GM12878 (cell line): ENCODE results near the gene PPDPF. TPM values are rescaled to one million over a fixed set of nuclear protein-coding genes. Genes with fewer than 3 reads are reported as not detected.

Experiments used
- ATAC-seq: fragments of 200-7000 bp; cut with Tn5 transposase; 3 replicates; pipeline ENCODE4 v1.9.1; 2020; ENCODE audit warnings: mild to moderate bottlenecking, moderate library complexity
- BruUV-seq: library from RNA; stranded (reverse); fragments of 400-500 nt; replicated peaks from 2 replicates; lab custom pipeline; 2021; lab: Mats Ljungman, UMichigan
- CTCF ChIA-PET: fragments of 300-600 bp; sonication (Branson Sonifier 250); formaldehyde crosslinking; extraction: SDS; loops from one replicate; lab custom pipeline; 2021; ENCODE audit warnings: inconsistent platforms; lab: Yijun Ruan, JAX
- POLR2A ChIA-PET: fragments of 350-600 bp; formaldehyde crosslinking; extraction: SDS; loops from one replicate; lab custom pipeline; 2021; ENCODE audit warnings: inconsistent platforms; lab: Charles Lee
- RAD21 ChIA-PET: fragments of 300-600 bp; sonication (Branson Sonifier 250); formaldehyde crosslinking; loops from one replicate; lab custom pipeline; 2023; ENCODE audit warnings: antibody characterized with exemption; ENCODE audit not compliant: unreplicated experiment; lab: Charles Lee
- SMC1A ChIA-PET: fragments of 300-600 bp; sonication (Branson Sonifier 250); formaldehyde crosslinking; loops from one replicate; lab custom pipeline; 2023; ENCODE audit not compliant: unreplicated experiment, uncharacterized antibody; lab: Charles Lee
- DNase-seq: peaks from one replicate; pipeline ENCODE4 v3.0.0-alpha.2; 2011; ENCODE audit warnings: low read depth, low spot score
- FAIRE-seq: peaks from 3 replicates; lab custom pipeline; 2011; peaks lifted over from hg19 to GRCh38; lab: Jason Lieb, UNC
- H2AFZ ChIP-seq: 2 replicates; pipeline ENCODE4 v1.6.0; 2011; ENCODE audit warnings: low read depth, low read length, control low read depth; ENCODE audit not compliant: control insufficient read depth
- H3K27ac ChIP-seq: 2 replicates; pipeline ENCODE4 v1.5.1; 2011; ENCODE audit warnings: control low read depth; ENCODE audit not compliant: control insufficient read depth, insufficient read depth
- H3K27me3 ChIP-seq, 2 experiments: replicated peaks in 1 of 2; 2 replicates each; pipeline versions ENCODE4 v1.6.0 to v1.6.1; 2011; ENCODE audit warnings: low read length in 1 of 2; ENCODE audit not compliant: control insufficient read depth in 2 of 2, insufficient read depth in 2 of 2
- H3K36me3 ChIP-seq, 2 experiments: 2 replicates each; pipeline ENCODE4 v1.5.1; 2011; ENCODE audit warnings: low read length in 1 of 2; ENCODE audit not compliant: control insufficient read depth in 2 of 2, insufficient read depth in 2 of 2
- H3K4me1 ChIP-seq: 2 replicates; pipeline ENCODE4 v1.6.1; 2011; ENCODE audit warnings: mild to moderate bottlenecking, low read length, moderate library complexity, mixed read lengths; ENCODE audit not compliant: control insufficient read depth, insufficient read depth
- H3K4me2 ChIP-seq: 2 replicates; pipeline ENCODE4 v1.6.0; 2011; ENCODE audit warnings: control low read depth; ENCODE audit not compliant: control insufficient read depth, insufficient read depth
- H3K4me3 ChIP-seq: fragments of 200-600 bp; sonication (generic); 2 replicates; pipeline ENCODE4 v1.5.1; 2016
- H3K79me2 ChIP-seq: 2 replicates; pipeline ENCODE4 v1.6.0; 2011; ENCODE audit warnings: low read length; ENCODE audit not compliant: control insufficient read depth, insufficient read depth
- H3K9ac ChIP-seq: 2 replicates; pipeline ENCODE4 v1.8.0; 2011; ENCODE audit warnings: low read length, control low read depth, mixed read lengths; ENCODE audit not compliant: control insufficient read depth, insufficient read depth
- H3K9me3 ChIP-seq: replicated peaks from 3 replicates; pipeline ENCODE4 v1.5.1; 2011; ENCODE audit warnings: mild to moderate bottlenecking, low read length; ENCODE audit not compliant: control insufficient read depth, insufficient read depth
- H4K20me1 ChIP-seq: 2 replicates; pipeline ENCODE4 v1.6.0; 2011; ENCODE audit not compliant: control insufficient read depth, insufficient read depth
- ATF3 ChIP-seq: IDR thresholded peaks from 2 replicates; pipeline ENCODE4 v1.6.1; 2011; ENCODE audit warnings: low read depth, mild to moderate bottlenecking, low read length, moderate library complexity, borderline replicate concordance; ENCODE audit errors: extremely low read depth
- STAT3 ChIP-seq: IDR thresholded peaks from 2 replicates; pipeline ENCODE4 v1.6.1; 2011; ENCODE audit warnings: low read depth, low read length, improper control_type of control experiment
- ZNF592 ChIP-seq: fragments of 450-650 bp; IDR thresholded peaks from 2 replicates; pipeline ENCODE4 v1.6.1; 2017; ENCODE audit warnings: mild to moderate bottlenecking, moderate library complexity
- WGBS: methylation state at CpG from one replicate; pipeline ENCODE4 v1.1.6; 2016; ENCODE audit warnings: low lambda C conversion rate; ENCODE audit not compliant: insufficient replicate concordance, insufficient coverage; ENCODE audit errors: missing lambda C conversion rate; 5-methylcytosine and 5-hydroxymethylcytosine counted together
- in situ Hi-C: fragments of 300-500 bp; cut with MboI; formaldehyde crosslinking; loops from 9 replicates; pipeline ENCODE4 v1.14.3; 2018; ENCODE audit warnings: mixed read lengths
- intact Hi-C: fragments of 100-400 bp; cut with micrococcal nuclease; formaldehyde crosslinking; loops from one replicate; pipeline ENCODE4 v1.14.2; 2022; ENCODE audit not compliant: unreplicated experiment
- polyA plus RNA-seq, 11 experiments: library from polyadenylated mRNA; depleted of rRNA in 4 of 11; unstranded in 6 of 11; stranded (reverse) in 5 of 11; fragments of >200 nt; fragmentation: Nextera tagmentation in 4 of 11; fragmentation: Illumina TruSeq in 1 of 11; extraction: Ambion mirVana in 4 of 11; extraction: Trizol in 1 of 11; gene quantifications; 1 replicate in 1 of 11; 2 replicates in 10 of 11; pipeline versions ENCODE4 v1.2.1 to v1.2.3, GENCODE V29; 2011 to 2016; ENCODE audit warnings: inconsistent platforms in 2 of 11, missing spikeins in 2 of 11, low read depth in 1 of 11
- total RNA-seq, 4 experiments: library from RNA; depleted of rRNA in 3 of 4; stranded (reverse); fragments of >200 nt in 3 of 4; fragmentation: Illumina TruSeq in 1 of 4; extraction: Trizol in 1 of 4; gene quantifications; 2 replicates each; pipeline versions ENCODE4 v1.2.1 to v1.2.3, GENCODE V29; 2013 to 2021
- TF ChIP-seq, protein P1 (sequence below): fragments of 450-650 bp; formaldehyde crosslinking; IDR thresholded peaks from 2 replicates; pipeline ENCODE4 v1.4.0; 2022; ENCODE audit warnings: mild to moderate bottlenecking, moderate library complexity

The PPDPF gene
- total and polyA plus RNA-seq, 10 of the 15 experiments (the other 5 are each of a cell fraction or from before 2014, with no cell fraction given): 0.32 to 154 (median 22.8) TPM

- TF ChIP-seq ZNF592: no peak
- no peak for TF ChIP-seq STAT3
- TF ChIP-seq, all 136 proteins: peak for 0
Observed at GRCh38 chr20:63509088-63509564, 11.4 kb upstream of the PPDPF start (continued).

GRCh38 chr20:63513207-63513606 lies 7.4 kb upstream of the PPDPF start:
- Histone ChIP-seq H3K27ac (no peak overlapping the region), H3K36me3 (no peaks in the 10 kb centered on the region), H3K27me3 (no peaks in the 10 kb centered on the region; a peak in 1 of 4 replicates), H4K20me1 (no peaks in the 10 kb centered on the region), H3K4me1 (no peaks in the 10 kb centered on the region), H3K4me3 (no peak overlapping the region), H3K9ac (no peak overlapping the region), H3K4me2 (no peak overlapping the region), H2AFZ (no peak overlapping the region), H3K79me2 (no peaks in the 10 kb centered on the region), H3K9me3 (peaks cover 2% of the 10 kb centered on the region; the same call in 1 of the 3 replicates)
- intact Hi-C loops (no loop called here), in situ Hi-C loops (no loop called here)
- TF ChIP-seq, protein P1, sequence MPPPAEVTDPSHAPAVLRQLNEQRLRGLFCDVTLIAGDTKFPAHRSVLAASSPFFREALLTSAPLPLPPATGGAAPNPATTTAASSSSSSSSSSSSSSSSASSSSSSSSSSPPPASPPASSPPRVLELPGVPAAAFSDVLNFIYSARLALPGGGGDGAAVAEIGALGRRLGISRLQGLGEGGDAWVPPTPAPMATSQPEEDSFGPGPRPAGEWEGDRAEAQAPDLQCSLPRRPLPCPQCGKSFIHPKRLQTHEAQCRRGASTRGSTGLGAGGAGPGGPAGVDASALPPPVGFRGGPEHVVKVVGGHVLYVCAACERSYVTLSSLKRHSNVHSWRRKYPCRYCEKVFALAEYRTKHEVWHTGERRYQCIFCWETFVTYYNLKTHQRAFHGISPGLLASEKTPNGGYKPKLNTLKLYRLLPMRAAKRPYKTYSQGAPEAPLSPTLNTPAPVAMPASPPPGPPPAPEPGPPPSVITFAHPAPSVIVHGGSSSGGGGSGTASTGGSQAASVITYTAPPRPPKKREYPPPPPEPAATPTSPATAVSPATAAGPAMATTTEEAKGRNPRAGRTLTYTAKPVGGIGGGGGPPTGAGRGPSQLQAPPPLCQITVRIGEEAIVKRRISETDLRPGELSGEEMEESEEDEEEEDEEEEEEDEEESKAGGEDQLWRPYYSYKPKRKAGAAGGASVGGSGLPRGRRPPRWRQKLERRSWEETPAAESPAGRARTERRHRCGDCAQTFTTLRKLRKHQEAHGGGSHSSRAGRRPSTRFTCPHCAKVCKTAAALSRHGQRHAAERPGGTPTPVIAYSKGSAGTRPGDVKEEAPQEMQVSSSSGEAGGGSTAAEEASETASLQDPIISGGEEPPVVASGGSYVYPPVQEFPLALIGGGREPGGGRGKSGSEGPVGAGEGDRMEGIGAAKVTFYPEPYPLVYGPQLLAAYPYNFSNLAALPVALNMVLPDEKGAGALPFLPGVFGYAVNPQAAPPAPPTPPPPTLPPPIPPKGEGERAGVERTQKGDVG (CRISPR knock-in tag): no peak
- TF ChIP-seq ATF3: no peak
- ChIA-PET CTCF (no interaction called here), SMC1A (no interaction called here), RAD21 (no interaction called here), POLR2A (no interaction called here)
- no peak for ATAC-seq
- DNase-seq: no peak
- 92% methylated on average over 3 of the region's 3 CpGs for WGBS
- no peak for FAIRE-seq
- no TSS peak for BruUV-seq
